ENCODE results near the gene DIDO1. TPM values are rescaled to one million over a fixed set of nuclear protein-coding genes. Genes with fewer than 3 reads are reported as not detected.

DIDO1 gene
- polyA plus RNA-seq, 2 of the 4 experiments (the other 2 are of a cell fraction), result 12.6 to 14.8 TPM

GRCh38 chr20:62944746-62945145 lies 18.4 kb upstream of the DIDO1 start:
- WGBS (ENCODE audit: missing lambda C conversion rate), result 95% methylated on average over 10 of the region's 10 CpGs
- POLR2A ChIA-PET, result no interaction called here
- Histone ChIP-seq H3K4me1 (peaks cover 2% of the 10 kb centered on the region; the same call in 2 of the 3 replicates), H3K9me3 (peaks cover 8% of the 10 kb centered on the region; the same call in 2 of the 3 replicates), H3K4me2 (no peak overlapping the region), H3K4me3 (no peak overlapping the region), H3K27ac (no peak overlapping the region)
- ATAC-seq (no peak), DNase-seq (ENCODE audit: low read depth in 1 of 2, low spot score in 1 of 2) (no peak), FAIRE-seq (no peak)
- TF ChIP-seq RAD21 (conservative IDR thresholded peaks at IDR 0.05 in 1 of 2, IDR thresholded peaks at IDR 0.05 in 1 of 2), result no peak
- no peak for TF ChIP-seq HOXA7 (CRISPR knock-in tag; IDR thresholded peaks at IDR 0.05)
- TF ChIP-seq MAZ (IDR thresholded peaks at IDR 0.05; ENCODE audit: borderline replicate concordance, low read depth, low read length), result no peak
- TF ChIP-seq CBX8 (IDR thresholded peaks at IDR 0.05), result no peak
- no peak for TF ChIP-seq FOSB (CRISPR knock-in tag; IDR thresholded peaks at IDR 0.05)
- no peak for TF ChIP-seq PHF8 (IDR thresholded peaks at IDR 0.05; ENCODE audit: borderline replicate concordance, low read depth)
- TF ChIP-seq RCOR1 (IDR thresholded peaks at IDR 0.05; ENCODE audit: low read depth, low read length), result no peak
- TF ChIP-seq MYC (IDR thresholded peaks at IDR 0.05; ENCODE audit: borderline replicate concordance, low read length), result no peak
- no peak for TF ChIP-seq ESRRA (IDR thresholded peaks at IDR 0.05; ENCODE audit: borderline replicate concordance, low read length)
- no peak for TF ChIP-seq MAFK (IDR thresholded peaks at IDR 0.05; ENCODE audit: partially characterized antibody)
- no peak for TF ChIP-seq RNF2 (IDR thresholded peaks at IDR 0.05; ENCODE audit: borderline replicate concordance, low read depth)
- TF ChIP-seq HOXB13 (CRISPR knock-in tag; IDR thresholded peaks at IDR 0.05; ENCODE audit: low read depth), result no peak
- no peak for TF ChIP-seq ATOH8 (CRISPR knock-in tag; IDR thresholded peaks at IDR 0.05; ENCODE audit: low read depth)
- TF ChIP-seq ZFP36 (IDR thresholded peaks at IDR 0.05; ENCODE audit: borderline replicate concordance, partially characterized antibody), result no peak
- TF ChIP-seq NPAS2 (CRISPR knock-in tag; IDR thresholded peaks at IDR 0.05; ENCODE audit: borderline replicate concordance), result no peak
- TF ChIP-seq NR3C1 (IDR thresholded peaks at IDR 0.05), result no peak
- TF ChIP-seq ZSCAN20 (CRISPR knock-in tag; IDR thresholded peaks at IDR 0.05), result no peak
- TF ChIP-seq JUNB (IDR thresholded peaks at IDR 0.05), result no peak
- TF ChIP-seq TP53 (CRISPR knock-in tag; IDR thresholded peaks at IDR 0.05), result no peak
- TF ChIP-seq FOXS1 (CRISPR knock-in tag; IDR thresholded peaks at IDR 0.05), result no peak
- CTCF ChIA-PET, result interaction anchor here (0.6 to 1.7 kb wide), 4 partner anchors 38 to 1248 kb away, joined by 3 to 5 read pairs (median 4); no protein-coding TSS in a partner anchor

- FAIRE-seq (no peak), DNase-seq (ENCODE audit: low read depth in 1 of 2, low spot score in 1 of 2) (no peak), ATAC-seq (no peak)
- peaks cover 7% of the 10 kb centered on the region; the same call in 2 of the 3 replicates for H3K4me1 ChIP-seq
- no peak overlapping the region for H3K4me3 ChIP-seq
- no peak overlapping the region for H3K4me2 ChIP-seq
- no peak overlapping the region for H3K27ac ChIP-seq
- ChIA-PET POLR2A (no interaction called here), CTCF (interaction anchor here (0.8 to 1.7 kb wide), 4 partner anchors 29 to 122 kb away, joined by 3 to 5 read pairs (median 4); no protein-coding TSS in a partner anchor)
- 98% methylated on average over 8 of the region's 8 CpGs for WGBS (ENCODE audit: missing lambda C conversion rate)
- TF ChIP-seq RNF2 (IDR thresholded peaks at IDR 0.05; ENCODE audit: borderline replicate concordance, low read depth) (no peak), CTCF (IDR thresholded peaks at IDR 0.05) (no peak), JUN (IDR thresholded peaks at IDR 0.05) (no peak), NPAS2 (CRISPR knock-in tag; IDR thresholded peaks at IDR 0.05; ENCODE audit: borderline replicate concordance) (no peak), CEBPB (IDR thresholded peaks at IDR 0.05) (no peak), MAFK (IDR thresholded peaks at IDR 0.05; ENCODE audit: partially characterized antibody) (no peak), ZFP36 (IDR thresholded peaks at IDR 0.05; ENCODE audit: borderline replicate concordance, partially characterized antibody) (no peak), EP300 (IDR thresholded peaks at IDR 0.05) (no peak), CBX8 (IDR thresholded peaks at IDR 0.05) (no peak), HOXA7 (CRISPR knock-in tag; IDR thresholded peaks at IDR 0.05) (no peak), HMGXB4 (CRISPR knock-in tag; IDR thresholded peaks at IDR 0.05; ENCODE audit: borderline replicate concordance) (no peak), FOSL2 (IDR thresholded peaks at IDR 0.05) (no peak), FOSL2 (CRISPR knock-in tag; IDR thresholded peaks at IDR 0.05) (no peak), MAZ (IDR thresholded peaks at IDR 0.05; ENCODE audit: borderline replicate concordance, low read depth, low read length) (no peak), E2F6 (IDR thresholded peaks at IDR 0.05; ENCODE audit: borderline replicate concordance, low read depth) (no peak), TFCP2L1 (CRISPR knock-in tag; IDR thresholded peaks at IDR 0.05) (no peak), KDM5A (IDR thresholded peaks at IDR 0.05) (no peak)
- TF ChIP-seq, protein P1, sequence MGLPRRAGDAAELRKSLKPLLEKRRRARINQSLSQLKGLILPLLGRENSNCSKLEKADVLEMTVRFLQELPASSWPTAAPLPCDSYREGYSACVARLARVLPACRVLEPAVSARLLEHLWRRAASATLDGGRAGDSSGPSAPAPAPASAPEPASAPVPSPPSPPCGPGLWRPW (IDR thresholded peaks at IDR 0.05), result no peak
- peaks cover 5% of the 10 kb centered on the region; the same call in 2 of the 3 replicates for H3K9me3 ChIP-seq
Measured at GRCh38 chr20:62944184-62944583, 17.9 kb upstream of the DIDO1 start.

Measured in A549 (cell line).